Measurements from ENCODE around the gene ZBTB7B.
A peak's percentile ranks its signal among the peaks of the same experiment; 100 is the strongest.

The ZBTB7B gene

DNA sequence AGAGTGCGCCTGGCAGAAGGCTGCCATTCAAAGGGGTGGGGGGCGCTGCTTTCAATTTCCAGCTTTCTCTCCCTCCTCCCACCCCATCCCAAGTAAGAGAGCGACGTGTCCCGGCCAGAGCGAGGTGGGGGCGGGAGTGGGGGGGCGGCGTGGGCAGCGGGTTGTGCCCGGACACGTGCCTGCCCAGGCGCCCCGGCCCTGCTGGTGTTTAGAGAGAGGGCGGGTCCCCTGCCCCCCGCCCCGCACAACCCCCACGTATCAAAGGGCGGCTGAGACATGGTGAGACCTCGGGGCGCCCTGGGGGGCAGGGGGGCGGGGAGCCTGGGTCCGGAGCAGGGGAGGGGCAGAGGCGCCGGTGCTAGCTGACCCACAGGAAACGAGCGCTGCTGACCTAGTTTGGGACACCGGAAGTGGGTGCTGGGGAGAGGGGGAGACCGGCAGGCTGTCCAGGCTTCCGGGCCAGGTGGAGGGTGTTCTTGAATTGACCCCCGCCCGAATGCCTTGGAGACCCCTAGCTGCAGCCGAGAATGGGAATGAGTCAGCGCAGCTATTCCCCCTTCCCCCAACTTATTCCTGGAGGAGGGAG lies 1.3 kb downstream of the ZBTB7B start:
- peaks cover 45 to 55% of the 10 kb centered on the region in 2 donors for H3K4me1 ChIP-seq (ENCODE audit: control insufficient read depth in 1 of 2, insufficient read depth in 2 of 2, low read length in 2 of 2)
- peak overlapping the region; percentile 96 to 97 for H3K4me3 ChIP-seq (ENCODE audit: low read depth in 1 of 2, low read length in 2 of 2)

GRCh38 chr1:155004352-155005075 lies 1.9 kb downstream of the ZBTB7B start:
- H3K4me1 ChIP-seq (ENCODE audit: control insufficient read depth in 1 of 2, insufficient read depth in 2 of 2, low read length in 2 of 2), result peaks cover 42 to 57% of the 10 kb centered on the region in 2 donors
- no peaks in the 10 kb centered on the region for H3K27me3 ChIP-seq (ENCODE audit: control insufficient read depth in 1 of 2, insufficient read depth in 2 of 2, low read length in 2 of 2)
- H3K9me3 ChIP-seq (ENCODE audit: control insufficient read depth in 1 of 2, low read length in 2 of 2), result no peaks in the 10 kb centered on the region
- H3K9ac ChIP-seq (ENCODE audit: low read depth in 1 of 2, low read length in 2 of 2), result peak overlapping the region; percentile 98 to 99
- H3K36me3 ChIP-seq (ENCODE audit: control insufficient read depth in 1 of 2, insufficient read depth in 2 of 2, low read length in 2 of 2), result no peaks in the 10 kb centered on the region
- H3K4me3 ChIP-seq (ENCODE audit: low read depth in 1 of 2, low read length in 2 of 2), result peak overlapping the region; percentile 96 to 97
- peak overlapping the region; percentile 98 for H3K27ac ChIP-seq (ENCODE audit: low read depth, low read length)

More for the DNA sequence above, 1.3 kb downstream of the ZBTB7B start:
- H3K27me3 ChIP-seq (ENCODE audit: control insufficient read depth in 1 of 2, insufficient read depth in 2 of 2, low read length in 2 of 2), result no peaks in the 10 kb centered on the region
- no peaks in the 10 kb centered on the region for H3K36me3 ChIP-seq (ENCODE audit: control insufficient read depth in 1 of 2, insufficient read depth in 2 of 2, low read length in 2 of 2)
- peak overlapping the region; percentile 98 for H3K27ac ChIP-seq (ENCODE audit: low read depth, low read length)
- no peaks in the 10 kb centered on the region for H3K9me3 ChIP-seq (ENCODE audit: control insufficient read depth in 1 of 2, low read length in 2 of 2)
- peak overlapping the region; percentile 98 to 99 for H3K9ac ChIP-seq (ENCODE audit: low read depth in 1 of 2, low read length in 2 of 2)

- H3K27me3 ChIP-seq (ENCODE audit: control insufficient read depth in 1 of 2, insufficient read depth in 2 of 2, low read length in 2 of 2), result no peaks in the 10 kb centered on the region
- H3K9me3 ChIP-seq (ENCODE audit: control insufficient read depth in 1 of 2, low read length in 2 of 2), result no peaks in the 10 kb centered on the region
- peak overlapping the region; percentile 96 to 97 for H3K4me3 ChIP-seq (ENCODE audit: low read depth in 1 of 2, low read length in 2 of 2)
- peak overlapping the region; percentile 98 to 99 for H3K9ac ChIP-seq (ENCODE audit: low read depth in 1 of 2, low read length in 2 of 2)
- H3K4me1 ChIP-seq (ENCODE audit: control insufficient read depth in 1 of 2, insufficient read depth in 2 of 2, low read length in 2 of 2), result peaks cover 42 to 58% of the 10 kb centered on the region in 2 donors
- H3K36me3 ChIP-seq (ENCODE audit: control insufficient read depth in 1 of 2, insufficient read depth in 2 of 2, low read length in 2 of 2), result no peaks in the 10 kb centered on the region
- H3K27ac ChIP-seq (ENCODE audit: low read depth, low read length), result peak overlapping the region; percentile 98
Observed at GRCh38 chr1:155005076-155006011, 2.7 kb downstream of the ZBTB7B start.

DNA sequence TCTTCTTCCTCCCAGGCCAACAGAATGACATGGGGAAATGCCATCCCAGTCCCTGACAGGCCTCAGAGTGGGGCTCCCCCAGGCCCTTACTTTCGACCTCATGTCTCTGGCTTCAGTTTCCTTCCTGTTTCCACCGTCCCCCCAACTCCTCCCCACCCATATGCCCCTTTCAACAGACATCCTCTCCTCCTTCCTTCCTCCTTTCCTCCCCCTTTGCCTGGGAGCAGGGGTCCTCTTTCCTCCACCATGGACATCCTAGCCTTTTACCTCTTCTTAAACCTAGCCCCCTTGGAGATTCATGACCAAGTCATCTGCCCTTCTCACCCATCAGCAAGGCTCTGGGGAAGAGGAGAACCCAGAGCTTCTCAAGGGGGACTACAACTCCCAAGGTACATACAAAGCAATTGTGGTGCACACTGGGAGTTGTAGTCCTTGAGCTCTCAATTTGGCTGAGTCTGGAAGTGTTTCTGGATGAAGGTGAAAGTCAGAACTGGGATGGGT lies 4.0 kb downstream of the ZBTB7B start:
- Histone ChIP-seq H3K27me3 (ENCODE audit: control insufficient read depth in 1 of 2, insufficient read depth in 2 of 2, low read length in 2 of 2) (no peaks in the 10 kb centered on the region), H3K4me1 (ENCODE audit: control insufficient read depth in 1 of 2, insufficient read depth in 2 of 2, low read length in 2 of 2) (peaks cover 55 to 70% of the 10 kb centered on the region in 2 donors), H3K9ac (ENCODE audit: low read depth in 1 of 2, low read length in 2 of 2) (peak overlapping the region; percentile 84 to 99), H3K9me3 (ENCODE audit: control insufficient read depth in 1 of 2, low read length in 2 of 2) (no peaks in the 10 kb centered on the region), H3K4me3 (ENCODE audit: low read depth in 1 of 2, low read length in 2 of 2) (peak overlapping the region; percentile 9 to 97), H3K36me3 (ENCODE audit: control insufficient read depth in 1 of 2, insufficient read depth in 2 of 2, low read length in 2 of 2) (no peaks in the 10 kb centered on the region), H3K27ac (ENCODE audit: low read depth, low read length) (peak overlapping the region; percentile 98)

- no peaks in the 10 kb centered on the region for H3K27me3 ChIP-seq (ENCODE audit: control insufficient read depth in 1 of 2, insufficient read depth in 2 of 2, low read length in 2 of 2)
- peaks cover 61 to 77% of the 10 kb centered on the region in 2 donors for H3K4me1 ChIP-seq (ENCODE audit: control insufficient read depth in 1 of 2, insufficient read depth in 2 of 2, low read length in 2 of 2)
- no peaks in the 10 kb centered on the region for H3K36me3 ChIP-seq (ENCODE audit: control insufficient read depth in 1 of 2, insufficient read depth in 2 of 2, low read length in 2 of 2)
- no peaks in the 10 kb centered on the region for H3K9me3 ChIP-seq (ENCODE audit: control insufficient read depth in 1 of 2, low read length in 2 of 2)
- H3K9ac ChIP-seq (ENCODE audit: low read depth in 1 of 2, low read length in 2 of 2), result peak overlapping the region; percentile 84 to 85
- H3K4me3 ChIP-seq (ENCODE audit: low read depth in 1 of 2, low read length in 2 of 2), result peak overlapping the region; percentile 66 to 70
- peak overlapping the region; percentile 98 for H3K27ac ChIP-seq (ENCODE audit: low read depth, low read length)
Observed at GRCh38 chr1:155007251-155007828, 4.7 kb downstream of the ZBTB7B start.

DNA sequence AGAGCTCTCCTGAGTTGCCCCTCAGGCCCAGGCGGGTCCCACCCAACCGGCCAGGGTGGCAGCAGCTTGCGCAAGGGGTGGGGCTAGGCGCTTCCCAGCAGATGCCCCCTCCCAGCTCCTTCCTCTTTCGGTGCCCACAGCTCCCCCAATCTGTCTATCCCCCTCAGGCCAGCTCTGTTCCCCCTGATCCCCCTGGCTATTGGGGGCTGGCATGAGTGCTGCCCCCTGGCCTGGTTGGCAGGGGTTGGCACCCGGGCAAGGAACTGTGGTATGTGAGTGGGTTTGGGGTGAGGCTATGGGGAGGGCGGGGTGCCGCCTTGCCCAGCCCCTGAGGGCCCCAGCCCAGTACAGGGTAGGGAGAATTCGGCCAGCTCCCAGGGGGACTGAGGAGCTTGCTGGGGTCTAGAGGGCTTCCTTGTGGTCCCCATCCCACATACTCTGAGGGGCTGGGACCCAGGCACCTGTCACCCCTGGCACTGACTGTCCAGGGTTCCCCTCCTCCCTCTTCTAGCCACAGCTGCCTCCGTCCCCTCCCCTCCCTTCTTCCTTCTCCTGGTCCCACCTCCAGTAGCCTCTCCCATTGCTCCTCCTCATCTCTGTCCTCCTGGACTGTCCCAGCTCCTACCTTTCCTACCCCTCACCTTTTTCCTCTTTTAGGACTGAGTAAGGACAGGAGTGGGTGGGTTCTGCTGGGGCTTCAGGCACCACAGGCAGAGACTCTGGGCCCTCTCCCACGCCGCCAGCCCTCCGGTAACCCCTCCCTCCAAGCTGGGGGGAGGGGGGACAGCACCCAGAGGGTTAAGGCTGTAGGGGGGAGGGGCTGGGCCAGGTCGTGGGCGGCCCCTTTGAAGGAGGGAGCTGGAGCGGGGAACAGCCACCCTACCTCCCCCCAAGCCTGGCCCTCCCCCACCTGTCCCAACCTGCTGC lies 5.7 kb downstream of the ZBTB7B start:
- H3K36me3 ChIP-seq (ENCODE audit: control insufficient read depth in 1 of 2, insufficient read depth in 2 of 2, low read length in 2 of 2), result peaks cover 0 to 5% of the 10 kb centered on the region in 2 donors
- peak overlapping the region; percentile 66 to 70 for H3K4me3 ChIP-seq (ENCODE audit: low read depth in 1 of 2, low read length in 2 of 2)
- peak overlapping the region; percentile 84 to 85 for H3K9ac ChIP-seq (ENCODE audit: low read depth in 1 of 2, low read length in 2 of 2)
- H3K27me3 ChIP-seq (ENCODE audit: control insufficient read depth in 1 of 2, insufficient read depth in 2 of 2, low read length in 2 of 2), result no peaks in the 10 kb centered on the region
- peaks cover 70 to 86% of the 10 kb centered on the region in 2 donors for H3K4me1 ChIP-seq (ENCODE audit: control insufficient read depth in 1 of 2, insufficient read depth in 2 of 2, low read length in 2 of 2)
- peak overlapping the region; percentile 98 for H3K27ac ChIP-seq (ENCODE audit: low read depth, low read length)
- no peaks in the 10 kb centered on the region for H3K9me3 ChIP-seq (ENCODE audit: control insufficient read depth in 1 of 2, low read length in 2 of 2)

DNA sequence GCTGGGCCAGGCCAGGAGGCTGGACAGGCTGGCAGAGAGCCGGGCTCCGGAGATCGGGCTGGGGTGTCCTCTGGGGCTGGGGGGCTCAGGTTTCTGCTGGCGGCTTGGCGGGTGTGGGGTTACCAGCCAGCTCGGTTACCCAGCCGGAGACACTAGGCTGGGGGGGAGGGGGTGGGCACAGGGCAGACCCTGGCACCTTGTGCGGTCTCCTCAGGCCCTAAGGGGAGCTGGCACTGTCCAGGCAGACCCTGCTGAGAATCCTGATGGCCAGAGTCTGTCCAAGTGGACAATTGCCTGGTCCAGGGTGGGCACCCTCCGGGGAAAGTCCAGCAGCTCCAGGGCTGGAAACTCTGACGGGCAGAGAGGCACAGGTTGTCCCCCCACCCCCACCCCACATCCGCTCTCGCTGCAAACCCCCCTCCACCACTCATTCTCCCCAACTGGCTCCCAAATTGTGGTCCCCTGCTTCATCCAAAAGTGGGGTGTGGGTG lies 6.7 kb downstream of the ZBTB7B start:
- H3K27me3 ChIP-seq (ENCODE audit: control insufficient read depth in 1 of 2, insufficient read depth in 2 of 2, low read length in 2 of 2), result no peaks in the 10 kb centered on the region
- H3K36me3 ChIP-seq (ENCODE audit: control insufficient read depth in 1 of 2, insufficient read depth in 2 of 2, low read length in 2 of 2), result peaks cover 5 to 11% of the 10 kb centered on the region in 2 donors
- H3K4me1 ChIP-seq (ENCODE audit: control insufficient read depth in 1 of 2, insufficient read depth in 2 of 2, low read length in 2 of 2), result peaks cover 77 to 91% of the 10 kb centered on the region in 2 donors
- H3K27ac ChIP-seq (ENCODE audit: low read depth, low read length), result peak overlapping the region; percentile 98
- H3K9ac ChIP-seq (ENCODE audit: low read depth in 1 of 2, low read length in 2 of 2), result peak overlapping the region; percentile 74 to 85
- H3K4me3 ChIP-seq (ENCODE audit: low read depth in 1 of 2, low read length in 2 of 2), result peak overlapping the region; percentile 66 to 70
- no peaks in the 10 kb centered on the region for H3K9me3 ChIP-seq (ENCODE audit: control insufficient read depth in 1 of 2, low read length in 2 of 2)

DNA sequence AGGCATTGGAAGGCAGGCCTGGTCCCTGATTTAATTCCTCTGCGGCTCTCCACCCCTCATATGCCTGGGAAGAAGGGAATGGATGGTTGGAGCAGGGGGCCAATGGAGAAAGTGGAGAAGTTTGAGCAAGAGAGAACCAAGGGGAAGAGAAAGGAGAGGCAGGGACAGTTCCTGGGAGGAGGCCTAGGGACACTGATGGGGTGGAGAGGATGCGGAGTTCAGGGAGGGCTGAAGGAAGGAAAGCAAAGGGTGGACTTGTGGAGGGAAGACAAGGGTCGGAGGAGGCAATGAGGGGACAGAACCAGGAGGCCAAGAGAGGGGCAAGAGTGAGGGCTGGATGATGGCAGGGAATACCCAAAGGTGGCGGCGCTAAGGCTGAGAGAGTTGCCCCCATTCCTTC lies 7.1 kb downstream of the ZBTB7B start:
- H3K9ac ChIP-seq (ENCODE audit: low read depth in 1 of 2, low read length in 2 of 2), result peak overlapping the region; percentile 64 to 85
- no peaks in the 10 kb centered on the region for H3K27me3 ChIP-seq (ENCODE audit: control insufficient read depth in 1 of 2, insufficient read depth in 2 of 2, low read length in 2 of 2)
- peaks cover 77 to 91% of the 10 kb centered on the region in 2 donors for H3K4me1 ChIP-seq (ENCODE audit: control insufficient read depth in 1 of 2, insufficient read depth in 2 of 2, low read length in 2 of 2)
- peak overlapping the region; percentile 98 for H3K27ac ChIP-seq (ENCODE audit: low read depth, low read length)
- peak overlapping the region; percentile 66 to 70 for H3K4me3 ChIP-seq (ENCODE audit: low read depth in 1 of 2, low read length in 2 of 2)
- peaks cover 10 to 16% of the 10 kb centered on the region in 2 donors for H3K36me3 ChIP-seq (ENCODE audit: control insufficient read depth in 1 of 2, insufficient read depth in 2 of 2, low read length in 2 of 2)
- H3K9me3 ChIP-seq (ENCODE audit: control insufficient read depth in 1 of 2, low read length in 2 of 2), result no peaks in the 10 kb centered on the region

Measured in duodenal mucosa (tissue), 2 donors.